Measurements from ENCODE around the gene CPEB4. TPM values are rescaled to one million over a fixed set of nuclear protein-coding genes. Genes with fewer than 3 reads are reported as not detected.

Gene CPEB4
- total and polyA plus RNA-seq, 9 of the 15 experiments (the other 6 are each of a cell fraction or from before 2014, with no cell fraction given) = 7.4 to 21.3 (median 12.4) TPM

DNA sequence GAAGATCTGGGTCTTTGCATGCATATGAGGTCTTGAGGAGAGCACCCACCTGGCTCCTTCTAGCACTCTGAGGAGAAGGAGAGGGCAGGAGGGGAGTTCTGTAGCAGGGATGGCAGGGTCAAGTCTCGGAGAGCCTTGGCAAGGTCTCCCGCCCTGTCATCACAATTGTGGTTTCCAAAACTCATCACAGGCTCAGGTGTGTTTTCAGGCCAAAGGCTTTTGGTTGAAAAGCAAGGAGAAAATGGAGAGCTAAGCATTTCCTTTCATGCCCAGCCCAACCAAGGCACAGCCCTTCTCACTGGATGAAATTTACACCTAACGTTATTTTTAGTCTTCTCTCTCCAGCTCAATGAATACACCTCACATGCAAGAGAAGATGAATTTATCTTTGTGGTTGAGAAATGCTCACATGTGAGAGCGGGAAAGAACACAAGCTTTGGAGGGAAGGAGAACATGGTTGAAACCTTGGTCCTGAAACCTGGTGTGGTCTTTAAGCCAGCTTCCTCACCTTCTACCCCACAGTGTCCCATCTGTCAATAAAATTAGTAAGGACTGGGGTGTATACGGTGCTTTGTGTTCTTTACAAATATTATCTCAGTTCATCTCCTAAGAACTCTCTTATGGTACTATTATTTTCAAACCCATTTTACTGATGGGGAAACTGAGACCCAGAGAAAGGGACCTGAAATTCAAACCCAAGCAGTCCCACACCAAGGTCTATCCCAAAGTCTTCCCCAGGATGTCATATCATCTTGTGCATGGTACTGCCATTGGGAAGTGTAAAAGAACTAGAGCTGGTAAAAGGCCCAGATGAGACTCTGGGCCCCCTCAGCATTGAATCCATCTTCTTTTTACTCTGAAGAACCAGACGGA, 47.8 kb upstream of the CPEB4 start (continued):
- TF ChIP-seq, protein P1, sequence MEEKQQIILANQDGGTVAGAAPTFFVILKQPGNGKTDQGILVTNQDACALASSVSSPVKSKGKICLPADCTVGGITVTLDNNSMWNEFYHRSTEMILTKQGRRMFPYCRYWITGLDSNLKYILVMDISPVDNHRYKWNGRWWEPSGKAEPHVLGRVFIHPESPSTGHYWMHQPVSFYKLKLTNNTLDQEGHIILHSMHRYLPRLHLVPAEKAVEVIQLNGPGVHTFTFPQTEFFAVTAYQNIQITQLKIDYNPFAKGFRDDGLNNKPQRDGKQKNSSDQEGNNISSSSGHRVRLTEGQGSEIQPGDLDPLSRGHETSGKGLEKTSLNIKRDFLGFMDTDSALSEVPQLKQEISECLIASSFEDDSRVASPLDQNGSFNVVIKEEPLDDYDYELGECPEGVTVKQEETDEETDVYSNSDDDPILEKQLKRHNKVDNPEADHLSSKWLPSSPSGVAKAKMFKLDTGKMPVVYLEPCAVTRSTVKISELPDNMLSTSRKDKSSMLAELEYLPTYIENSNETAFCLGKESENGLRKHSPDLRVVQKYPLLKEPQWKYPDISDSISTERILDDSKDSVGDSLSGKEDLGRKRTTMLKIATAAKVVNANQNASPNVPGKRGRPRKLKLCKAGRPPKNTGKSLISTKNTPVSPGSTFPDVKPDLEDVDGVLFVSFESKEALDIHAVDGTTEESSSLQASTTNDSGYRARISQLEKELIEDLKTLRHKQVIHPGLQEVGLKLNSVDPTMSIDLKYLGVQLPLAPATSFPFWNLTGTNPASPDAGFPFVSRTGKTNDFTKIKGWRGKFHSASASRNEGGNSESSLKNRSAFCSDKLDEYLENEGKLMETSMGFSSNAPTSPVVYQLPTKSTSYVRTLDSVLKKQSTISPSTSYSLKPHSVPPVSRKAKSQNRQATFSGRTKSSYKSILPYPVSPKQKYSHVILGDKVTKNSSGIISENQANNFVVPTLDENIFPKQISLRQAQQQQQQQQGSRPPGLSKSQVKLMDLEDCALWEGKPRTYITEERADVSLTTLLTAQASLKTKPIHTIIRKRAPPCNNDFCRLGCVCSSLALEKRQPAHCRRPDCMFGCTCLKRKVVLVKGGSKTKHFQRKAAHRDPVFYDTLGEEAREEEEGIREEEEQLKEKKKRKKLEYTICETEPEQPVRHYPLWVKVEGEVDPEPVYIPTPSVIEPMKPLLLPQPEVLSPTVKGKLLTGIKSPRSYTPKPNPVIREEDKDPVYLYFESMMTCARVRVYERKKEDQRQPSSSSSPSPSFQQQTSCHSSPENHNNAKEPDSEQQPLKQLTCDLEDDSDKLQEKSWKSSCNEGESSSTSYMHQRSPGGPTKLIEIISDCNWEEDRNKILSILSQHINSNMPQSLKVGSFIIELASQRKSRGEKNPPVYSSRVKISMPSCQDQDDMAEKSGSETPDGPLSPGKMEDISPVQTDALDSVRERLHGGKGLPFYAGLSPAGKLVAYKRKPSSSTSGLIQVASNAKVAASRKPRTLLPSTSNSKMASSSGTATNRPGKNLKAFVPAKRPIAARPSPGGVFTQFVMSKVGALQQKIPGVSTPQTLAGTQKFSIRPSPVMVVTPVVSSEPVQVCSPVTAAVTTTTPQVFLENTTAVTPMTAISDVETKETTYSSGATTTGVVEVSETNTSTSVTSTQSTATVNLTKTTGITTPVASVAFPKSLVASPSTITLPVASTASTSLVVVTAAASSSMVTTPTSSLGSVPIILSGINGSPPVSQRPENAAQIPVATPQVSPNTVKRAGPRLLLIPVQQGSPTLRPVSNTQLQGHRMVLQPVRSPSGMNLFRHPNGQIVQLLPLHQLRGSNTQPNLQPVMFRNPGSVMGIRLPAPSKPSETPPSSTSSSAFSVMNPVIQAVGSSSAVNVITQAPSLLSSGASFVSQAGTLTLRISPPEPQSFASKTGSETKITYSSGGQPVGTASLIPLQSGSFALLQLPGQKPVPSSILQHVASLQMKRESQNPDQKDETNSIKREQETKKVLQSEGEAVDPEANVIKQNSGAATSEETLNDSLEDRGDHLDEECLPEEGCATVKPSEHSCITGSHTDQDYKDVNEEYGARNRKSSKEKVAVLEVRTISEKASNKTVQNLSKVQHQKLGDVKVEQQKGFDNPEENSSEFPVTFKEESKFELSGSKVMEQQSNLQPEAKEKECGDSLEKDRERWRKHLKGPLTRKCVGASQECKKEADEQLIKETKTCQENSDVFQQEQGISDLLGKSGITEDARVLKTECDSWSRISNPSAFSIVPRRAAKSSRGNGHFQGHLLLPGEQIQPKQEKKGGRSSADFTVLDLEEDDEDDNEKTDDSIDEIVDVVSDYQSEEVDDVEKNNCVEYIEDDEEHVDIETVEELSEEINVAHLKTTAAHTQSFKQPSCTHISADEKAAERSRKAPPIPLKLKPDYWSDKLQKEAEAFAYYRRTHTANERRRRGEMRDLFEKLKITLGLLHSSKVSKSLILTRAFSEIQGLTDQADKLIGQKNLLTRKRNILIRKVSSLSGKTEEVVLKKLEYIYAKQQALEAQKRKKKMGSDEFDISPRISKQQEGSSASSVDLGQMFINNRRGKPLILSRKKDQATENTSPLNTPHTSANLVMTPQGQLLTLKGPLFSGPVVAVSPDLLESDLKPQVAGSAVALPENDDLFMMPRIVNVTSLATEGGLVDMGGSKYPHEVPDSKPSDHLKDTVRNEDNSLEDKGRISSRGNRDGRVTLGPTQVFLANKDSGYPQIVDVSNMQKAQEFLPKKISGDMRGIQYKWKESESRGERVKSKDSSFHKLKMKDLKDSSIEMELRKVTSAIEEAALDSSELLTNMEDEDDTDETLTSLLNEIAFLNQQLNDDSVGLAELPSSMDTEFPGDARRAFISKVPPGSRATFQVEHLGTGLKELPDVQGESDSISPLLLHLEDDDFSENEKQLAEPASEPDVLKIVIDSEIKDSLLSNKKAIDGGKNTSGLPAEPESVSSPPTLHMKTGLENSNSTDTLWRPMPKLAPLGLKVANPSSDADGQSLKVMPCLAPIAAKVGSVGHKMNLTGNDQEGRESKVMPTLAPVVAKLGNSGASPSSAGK (IDR thresholded peaks at IDR 0.05) = 0 out of 2 replicates have a peak, but pooled peaks have one; percentile 16
- no peak for TF ChIP-seq ZKSCAN3 (CRISPR knock-in tag; IDR thresholded peaks at IDR 0.05)
- no peak for TF ChIP-seq TSC22D4 (tag; IDR thresholded peaks at IDR 0.05)
- no peak for TF ChIP-seq POLR3A (IDR thresholded peaks at IDR 0.05; ENCODE audit: borderline replicate concordance, extremely low read depth, insufficient read depth, insufficient read length)
- no peak for TF ChIP-seq ZNF707 (CRISPR knock-in tag; conservative IDR thresholded peaks at IDR 0.05)
- no peak for TF ChIP-seq ZNF780A (CRISPR knock-in tag; IDR thresholded peaks at IDR 0.05)
- TF ChIP-seq ZNF197 (CRISPR knock-in tag; IDR thresholded peaks at IDR 0.05; ENCODE audit: low read depth) = no peak
- no peak for TF ChIP-seq ZNF699 (CRISPR knock-in tag; IDR thresholded peaks at IDR 0.05; ENCODE audit: insufficient replicate concordance)
- TF ChIP-seq, protein P2, sequence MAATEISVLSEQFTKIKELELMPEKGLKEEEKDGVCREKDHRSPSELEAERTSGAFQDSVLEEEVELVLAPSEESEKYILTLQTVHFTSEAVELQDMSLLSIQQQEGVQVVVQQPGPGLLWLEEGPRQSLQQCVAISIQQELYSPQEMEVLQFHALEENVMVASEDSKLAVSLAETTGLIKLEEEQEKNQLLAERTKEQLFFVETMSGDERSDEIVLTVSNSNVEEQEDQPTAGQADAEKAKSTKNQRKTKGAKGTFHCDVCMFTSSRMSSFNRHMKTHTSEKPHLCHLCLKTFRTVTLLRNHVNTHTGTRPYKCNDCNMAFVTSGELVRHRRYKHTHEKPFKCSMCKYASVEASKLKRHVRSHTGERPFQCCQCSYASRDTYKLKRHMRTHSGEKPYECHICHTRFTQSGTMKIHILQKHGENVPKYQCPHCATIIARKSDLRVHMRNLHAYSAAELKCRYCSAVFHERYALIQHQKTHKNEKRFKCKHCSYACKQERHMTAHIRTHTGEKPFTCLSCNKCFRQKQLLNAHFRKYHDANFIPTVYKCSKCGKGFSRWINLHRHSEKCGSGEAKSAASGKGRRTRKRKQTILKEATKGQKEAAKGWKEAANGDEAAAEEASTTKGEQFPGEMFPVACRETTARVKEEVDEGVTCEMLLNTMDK (IDR thresholded peaks at IDR 0.05; ENCODE audit: borderline replicate concordance, insufficient read depth, low read depth, low read length, poor library complexity, severe bottlenecking) = no peak
- TF ChIP-seq ADNP (tag; IDR thresholded peaks at IDR 0.05) = peak; percentile 91
- no peak for TF ChIP-seq SP2 (IDR thresholded peaks at IDR 0.05; ENCODE audit: extremely low read depth, low read depth, low read length, poor library complexity, severe bottlenecking)
